Islet of Langerhans (tissue), 1 donor: Measurements from ENCODE around the gene DNAJC8.

Experiments used
- FAIRE-seq: peaks from one replicate; lab custom pipeline; 2011; peaks lifted over from hg19 to GRCh38; lab: Jason Lieb, UNC

The DNAJC8 gene

GRCh38 chr1:28170001-28170596 lies 62.7 kb downstream of the DNAJC8 start:
- FAIRE-seq, result no peak

DNA sequence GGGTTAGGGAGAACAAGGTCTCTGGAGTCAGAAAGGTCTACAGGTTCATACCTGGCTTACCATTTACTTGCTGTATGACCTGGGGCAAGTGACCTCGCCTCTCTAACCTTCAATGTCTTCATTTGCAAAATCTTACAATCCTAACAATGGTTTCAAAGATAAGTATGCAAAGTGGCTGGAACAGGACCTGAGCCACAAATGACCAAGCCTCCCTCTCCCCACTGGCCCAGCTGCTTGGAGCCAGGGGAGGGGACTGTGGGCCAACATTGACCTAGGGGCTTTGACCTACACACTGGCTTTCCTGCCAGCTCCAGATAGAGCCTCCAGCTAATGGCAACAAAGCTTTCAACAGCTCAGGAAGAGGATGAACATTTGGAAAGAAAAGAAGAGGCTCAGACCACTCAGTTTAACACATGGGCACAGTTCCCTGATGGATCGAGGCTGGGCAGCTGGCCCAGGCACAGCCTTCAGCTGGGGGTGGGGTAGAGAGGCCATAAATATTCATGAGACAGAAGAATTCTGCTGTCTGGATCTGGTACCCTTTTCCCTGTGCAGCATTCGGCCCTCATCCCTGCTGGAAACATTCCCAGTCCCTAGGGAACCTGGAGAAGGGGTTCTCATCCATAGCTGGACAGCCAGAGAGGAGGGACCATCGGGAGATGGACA lies 69.2 kb downstream of the DNAJC8 start:
- no peak for FAIRE-seq

DNA sequence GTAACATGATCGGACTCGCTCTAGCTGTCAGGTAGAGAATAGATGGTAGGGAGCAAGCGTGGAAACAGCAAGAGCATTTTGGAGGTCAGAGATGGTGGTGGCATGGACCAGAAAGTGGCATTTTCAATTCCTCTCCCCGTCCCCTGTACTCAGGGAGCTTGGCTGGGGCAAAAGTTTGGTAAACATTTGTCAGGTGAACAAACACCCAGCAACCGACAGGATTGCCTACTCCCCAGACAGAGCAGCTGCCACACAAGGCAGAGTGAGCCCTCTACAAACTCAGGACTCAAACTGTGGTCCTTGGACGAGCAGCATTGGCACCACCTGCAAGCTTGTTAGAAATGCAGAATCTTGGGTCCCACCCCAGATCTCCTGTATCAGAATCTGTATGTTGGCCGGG lies 70.7 kb downstream of the DNAJC8 start:
- no peak for FAIRE-seq

DNA sequence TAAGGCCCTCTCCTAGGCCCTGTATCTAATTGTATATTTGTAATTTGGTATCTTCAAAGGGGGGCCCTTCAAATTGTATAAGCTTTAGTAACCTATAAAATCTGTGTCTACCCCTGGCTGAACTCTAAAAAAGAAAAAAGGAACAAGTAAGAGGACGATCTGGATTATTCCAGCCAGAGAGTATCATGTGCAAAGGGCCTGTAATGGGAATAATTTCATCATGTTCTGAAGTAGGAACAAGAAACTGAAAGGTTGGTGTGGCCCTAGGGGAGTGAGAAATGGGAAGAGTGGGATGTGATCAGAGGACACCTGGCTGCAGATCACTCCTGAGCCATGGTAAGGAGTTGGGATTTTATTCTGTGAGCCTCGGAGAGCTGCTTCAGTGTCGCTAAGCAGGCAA lies 71.1 kb downstream of the DNAJC8 start:
- no peak for FAIRE-seq

DNA sequence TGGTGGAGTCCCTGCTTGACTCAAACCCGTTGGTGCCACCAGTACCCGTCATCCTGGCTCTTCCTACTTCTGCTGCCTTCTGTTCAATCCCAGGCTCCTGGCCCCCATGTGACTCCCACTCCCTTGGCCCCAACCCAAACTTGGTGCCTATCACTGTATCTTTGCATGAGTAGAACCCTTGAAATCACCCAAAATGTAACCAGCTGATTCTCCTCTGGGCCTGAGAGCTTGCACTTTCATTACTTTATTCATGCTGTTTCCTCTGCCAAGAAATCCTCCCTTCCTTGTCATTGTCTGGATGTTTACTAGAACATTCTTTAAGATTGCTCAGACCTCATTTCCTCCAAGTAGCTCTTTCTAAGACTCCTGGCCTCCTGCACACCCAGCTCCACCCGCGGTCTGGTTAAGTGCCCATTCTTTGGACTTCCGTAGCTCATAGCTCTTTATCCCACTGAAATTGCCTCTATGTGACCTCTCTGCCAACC lies 72.0 kb downstream of the DNAJC8 start:
- no peak for FAIRE-seq

- FAIRE-seq, result no peak
Observed at GRCh38 chr1:28159680-28160079, 73.1 kb downstream of the DNAJC8 start.

DNA sequence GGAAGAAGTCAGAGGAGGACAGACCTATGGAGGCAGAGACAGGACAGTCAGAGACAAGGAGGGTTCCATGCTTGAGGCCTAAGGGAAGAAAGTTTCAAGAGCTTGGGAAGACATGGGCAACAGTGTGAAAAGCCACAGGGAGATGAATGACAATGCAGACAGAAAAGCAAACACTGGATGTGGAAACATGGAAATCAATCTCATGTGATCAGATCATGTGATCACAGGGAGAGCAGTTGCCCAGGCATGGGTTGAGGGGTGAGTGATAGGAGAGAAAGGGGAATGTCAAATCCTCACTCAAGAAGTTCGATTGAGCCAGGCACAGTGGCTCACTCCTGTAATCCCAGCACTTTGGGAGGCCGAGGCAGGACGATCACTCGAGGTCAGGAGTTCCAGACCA lies 73.6 kb downstream of the DNAJC8 start:
- no peak for FAIRE-seq

DNA sequence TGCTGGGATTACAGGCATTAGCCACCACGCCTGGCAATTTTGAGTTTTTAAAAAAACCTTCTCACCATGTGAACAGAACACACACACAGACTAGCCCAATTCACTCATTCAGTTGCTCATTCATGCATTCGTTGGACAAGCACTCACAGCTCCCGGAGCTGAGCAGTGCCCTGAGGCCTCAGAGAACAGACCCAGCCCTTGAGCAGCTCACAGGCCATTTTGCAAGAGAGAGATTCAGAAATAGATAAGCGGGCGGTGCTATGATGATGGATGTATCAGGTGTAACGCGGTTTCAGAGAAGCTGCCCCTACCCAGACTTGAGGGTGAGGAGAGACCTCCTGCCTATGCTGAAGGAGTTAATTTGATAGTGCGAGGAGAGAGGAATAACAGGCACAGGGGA lies 74.9 kb downstream of the DNAJC8 start:
- no peak for FAIRE-seq

GRCh38 chr1:28156821-28157220 lies 76.0 kb downstream of the DNAJC8 start:
- no peak for FAIRE-seq

- no peak for FAIRE-seq
Observed at GRCh38 chr1:28155628-28156027, 77.2 kb downstream of the DNAJC8 start.

DNA sequence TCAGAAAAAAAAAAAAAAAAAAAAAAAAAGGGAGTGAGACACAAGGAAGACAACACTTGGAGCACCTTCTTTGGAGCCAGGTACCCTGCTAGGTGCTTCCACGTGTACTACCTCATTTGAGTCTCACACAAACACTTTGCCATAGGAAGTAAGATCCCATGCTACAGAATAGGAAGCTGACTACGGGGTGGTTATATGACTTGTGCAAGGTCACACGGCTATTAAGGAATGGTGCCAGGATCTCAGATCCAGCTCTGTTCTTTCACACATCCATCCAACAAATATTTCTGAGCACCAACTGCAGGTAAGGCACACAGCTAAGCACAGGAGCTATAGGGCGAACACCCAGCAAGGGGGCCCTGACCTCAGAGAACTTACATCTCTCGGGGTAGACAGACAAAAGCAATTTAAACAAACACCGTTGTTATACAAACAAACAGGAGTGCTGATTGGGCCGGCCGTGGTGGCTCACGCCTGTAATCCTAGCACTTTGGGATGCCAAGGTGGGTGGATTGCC lies 78.7 kb downstream of the DNAJC8 start:
- FAIRE-seq, result no peak
